ENCODE measurements around the gene TRMT2A.

- no peak for TF ChIP-seq CTCF (conservative IDR thresholded peaks at IDR 0.05; ENCODE audit: low read length)
- no peak for TF ChIP-seq EZH2phosphoT487 (IDR thresholded peaks at IDR 0.05; ENCODE audit: borderline replicate concordance, low read depth, low read length)
Measured at GRCh38 chr22:20138868-20139267, 21.8 kb upstream of the TRMT2A start.

Measured in OCI-LY7 (cell line).